ENCODE measurements around the gene AFAP1.

AFAP1 gene

DNA sequence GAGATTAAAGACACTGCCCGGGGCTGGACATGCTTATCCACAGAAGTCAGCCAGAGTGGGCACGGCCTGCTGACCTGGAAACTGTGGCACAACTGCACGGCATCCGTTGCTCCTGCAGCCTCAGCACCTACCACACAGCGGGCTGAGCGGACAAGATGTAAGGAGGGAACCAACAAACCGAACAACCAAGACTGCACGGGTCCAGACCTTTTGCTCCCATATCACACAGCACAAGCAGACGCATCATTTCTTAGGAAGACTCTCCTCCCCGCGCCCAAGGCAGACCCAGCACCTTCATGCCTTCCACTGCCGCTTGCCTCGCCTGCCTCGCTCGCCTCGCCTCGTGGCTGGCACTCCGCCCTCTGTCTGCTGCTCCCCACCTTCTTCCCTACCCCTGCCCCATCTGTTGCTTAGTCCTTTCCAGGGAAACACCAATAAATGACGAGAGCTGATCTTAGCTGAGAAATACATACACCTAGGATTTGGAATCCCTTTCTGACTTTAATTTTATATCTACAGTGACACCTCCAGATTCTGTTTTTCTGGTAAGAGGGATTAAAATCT lies 79.0 kb downstream of the AFAP1 start:
- TF ChIP-seq, protein P1, sequence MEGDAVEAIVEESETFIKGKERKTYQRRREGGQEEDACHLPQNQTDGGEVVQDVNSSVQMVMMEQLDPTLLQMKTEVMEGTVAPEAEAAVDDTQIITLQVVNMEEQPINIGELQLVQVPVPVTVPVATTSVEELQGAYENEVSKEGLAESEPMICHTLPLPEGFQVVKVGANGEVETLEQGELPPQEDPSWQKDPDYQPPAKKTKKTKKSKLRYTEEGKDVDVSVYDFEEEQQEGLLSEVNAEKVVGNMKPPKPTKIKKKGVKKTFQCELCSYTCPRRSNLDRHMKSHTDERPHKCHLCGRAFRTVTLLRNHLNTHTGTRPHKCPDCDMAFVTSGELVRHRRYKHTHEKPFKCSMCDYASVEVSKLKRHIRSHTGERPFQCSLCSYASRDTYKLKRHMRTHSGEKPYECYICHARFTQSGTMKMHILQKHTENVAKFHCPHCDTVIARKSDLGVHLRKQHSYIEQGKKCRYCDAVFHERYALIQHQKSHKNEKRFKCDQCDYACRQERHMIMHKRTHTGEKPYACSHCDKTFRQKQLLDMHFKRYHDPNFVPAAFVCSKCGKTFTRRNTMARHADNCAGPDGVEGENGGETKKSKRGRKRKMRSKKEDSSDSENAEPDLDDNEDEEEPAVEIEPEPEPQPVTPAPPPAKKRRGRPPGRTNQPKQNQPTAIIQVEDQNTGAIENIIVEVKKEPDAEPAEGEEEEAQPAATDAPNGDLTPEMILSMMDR (IDR thresholded peaks at IDR 0.05; ENCODE audit: borderline replicate concordance, control extremely low read depth, extremely low read depth, insufficient read depth, missing control alignments), result no peak
- in situ Hi-C loops (cut with MboI; ENCODE audit: low sequenced_read_pairs, unreplicated experiment), result no loop called here
- DNase-seq (ENCODE audit: low spot score), result no peak

DNA sequence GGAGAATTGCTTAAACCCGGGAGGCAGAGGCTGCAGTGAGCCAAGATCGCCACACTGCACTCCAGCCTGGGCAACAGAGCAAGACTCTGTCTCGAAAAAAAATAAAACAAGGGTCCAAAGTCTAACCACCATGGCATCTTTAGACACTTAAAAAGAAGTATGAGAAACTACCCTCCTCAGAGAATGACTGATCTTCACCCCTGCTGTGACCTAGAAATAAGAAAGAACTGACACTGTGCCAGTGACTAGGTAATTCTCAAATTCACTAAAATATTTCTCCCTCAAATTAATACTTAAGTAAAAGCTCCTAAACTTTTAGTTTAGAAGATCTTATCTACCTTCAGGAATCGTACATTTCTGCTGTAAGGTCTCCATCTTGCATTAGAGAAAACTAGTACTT lies 80.3 kb downstream of the AFAP1 start:
- in situ Hi-C loops (cut with MboI; ENCODE audit: low sequenced_read_pairs, unreplicated experiment), result no loop called here
- TF ChIP-seq, protein P1 (IDR thresholded peaks at IDR 0.05; ENCODE audit: borderline replicate concordance, control extremely low read depth, extremely low read depth, insufficient read depth, missing control alignments), result no peak
- no peak for DNase-seq (ENCODE audit: low spot score)

DNA sequence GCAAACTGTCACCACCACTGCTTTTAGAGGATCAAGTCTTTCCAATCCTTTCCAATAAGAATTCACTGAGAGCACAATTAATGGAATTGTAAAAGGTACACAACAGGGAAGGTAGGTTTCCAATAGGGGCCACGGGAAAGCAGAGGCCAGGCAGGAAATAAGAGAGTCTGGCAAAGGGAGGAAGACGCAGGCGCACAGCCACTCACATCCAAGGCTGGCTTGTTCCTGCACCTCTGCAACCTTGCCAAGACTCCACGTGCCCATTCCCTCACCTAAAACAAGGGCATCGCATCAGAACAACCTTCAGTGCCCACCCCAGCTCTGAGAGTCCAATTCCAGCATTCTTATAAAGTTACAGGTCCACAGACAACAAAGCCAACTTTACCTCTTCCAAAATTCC lies 81.2 kb downstream of the AFAP1 start:
- in situ Hi-C loops (cut with MboI; ENCODE audit: low sequenced_read_pairs, unreplicated experiment), result no loop called here
- no peak for DNase-seq (ENCODE audit: low spot score)
- TF ChIP-seq, protein P1 (IDR thresholded peaks at IDR 0.05; ENCODE audit: borderline replicate concordance, control extremely low read depth, extremely low read depth, insufficient read depth, missing control alignments), result no peak

DNA sequence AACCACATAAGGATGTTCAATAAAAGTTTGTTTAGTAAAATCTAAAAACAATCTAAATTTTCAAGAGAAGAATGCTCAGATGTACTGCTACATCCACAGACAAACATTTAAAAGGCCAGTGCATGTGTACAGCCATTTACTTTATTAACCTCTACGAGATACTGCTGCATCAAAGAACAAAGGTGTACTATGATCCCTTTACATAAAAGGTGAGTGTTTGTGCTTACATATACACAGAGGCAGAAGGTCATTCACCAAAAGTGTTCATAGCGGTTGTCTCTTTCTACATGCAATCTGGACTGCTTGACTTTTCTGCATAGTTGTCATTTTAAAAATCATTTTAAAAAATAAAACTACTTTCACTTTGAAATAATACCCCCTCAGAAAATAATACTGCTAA lies 81.7 kb downstream of the AFAP1 start:
- TF ChIP-seq, protein P1 (IDR thresholded peaks at IDR 0.05; ENCODE audit: borderline replicate concordance, control extremely low read depth, extremely low read depth, insufficient read depth, missing control alignments), result no peak
- in situ Hi-C loops (cut with MboI; ENCODE audit: low sequenced_read_pairs, unreplicated experiment), result no loop called here
- no peak for DNase-seq (ENCODE audit: low spot score)

DNA sequence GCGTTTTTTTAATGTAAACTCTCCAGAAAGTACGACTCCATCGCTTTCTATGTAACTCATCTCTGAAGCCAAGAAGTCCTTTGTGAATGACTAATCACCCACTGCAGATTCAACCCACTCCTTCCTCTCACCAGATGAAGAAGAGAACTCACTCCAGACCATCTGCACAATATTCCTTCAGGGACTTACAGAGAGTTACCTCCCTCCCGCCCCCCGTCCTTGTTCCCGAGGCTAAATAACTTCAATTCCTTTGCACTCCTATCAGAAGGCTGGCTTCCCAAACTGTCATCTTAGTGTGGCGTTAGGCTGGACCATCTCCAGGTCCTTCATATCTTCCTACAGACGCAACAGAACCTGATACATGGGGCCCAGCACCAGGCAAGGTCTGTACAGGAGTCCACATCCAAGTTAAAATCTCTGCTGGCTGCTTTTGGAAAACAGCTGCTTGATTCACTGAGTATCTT lies 82.4 kb downstream of the AFAP1 start:
- no peak for DNase-seq (ENCODE audit: low spot score)
- TF ChIP-seq, protein P1 (IDR thresholded peaks at IDR 0.05; ENCODE audit: borderline replicate concordance, control extremely low read depth, extremely low read depth, insufficient read depth, missing control alignments), result no peak
- in situ Hi-C loops (cut with MboI; ENCODE audit: low sequenced_read_pairs, unreplicated experiment), result no loop called here

DNA sequence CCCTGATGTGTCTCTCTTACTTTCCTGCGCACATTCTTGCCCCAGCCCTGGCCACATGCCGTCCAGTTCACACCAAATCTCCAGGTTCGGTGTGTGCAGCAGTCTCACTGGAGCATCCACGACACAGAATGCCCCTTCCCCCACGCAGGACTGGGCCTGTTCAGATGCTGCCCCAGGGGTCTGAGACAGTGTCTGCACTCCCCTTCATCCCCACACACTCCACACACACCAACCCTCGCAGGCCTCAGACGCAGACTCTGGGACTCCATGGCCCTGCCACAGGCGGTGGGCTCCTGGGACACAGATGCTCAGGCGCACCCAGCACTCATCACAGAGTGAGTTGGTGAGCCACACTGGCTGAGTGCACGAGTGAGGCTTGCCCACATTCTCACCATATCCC lies 83.9 kb downstream of the AFAP1 start:
- TF ChIP-seq, protein P1 (IDR thresholded peaks at IDR 0.05; ENCODE audit: borderline replicate concordance, control extremely low read depth, extremely low read depth, insufficient read depth, missing control alignments), result no peak
- in situ Hi-C loops (cut with MboI; ENCODE audit: low sequenced_read_pairs, unreplicated experiment), result no loop called here
- no peak for DNase-seq (ENCODE audit: low spot score)
